ENCODE measurements around the gene GNA14. TPM values are rescaled to one million over a fixed set of nuclear protein-coding genes. Genes with fewer than 3 reads are reported as not detected.
A peak's percentile ranks its signal among the peaks of the same experiment; 100 is the strongest.
"Not testable (repeated sequence)": the region's sequence is repeated elsewhere in the genome, so short reads cannot be mapped to it uniquely, and the experiment has no call there.

GNA14 gene
- total RNA-seq, 3 donors from 2014 or later, result 0.11 TPM; not detected in 1

DNA sequence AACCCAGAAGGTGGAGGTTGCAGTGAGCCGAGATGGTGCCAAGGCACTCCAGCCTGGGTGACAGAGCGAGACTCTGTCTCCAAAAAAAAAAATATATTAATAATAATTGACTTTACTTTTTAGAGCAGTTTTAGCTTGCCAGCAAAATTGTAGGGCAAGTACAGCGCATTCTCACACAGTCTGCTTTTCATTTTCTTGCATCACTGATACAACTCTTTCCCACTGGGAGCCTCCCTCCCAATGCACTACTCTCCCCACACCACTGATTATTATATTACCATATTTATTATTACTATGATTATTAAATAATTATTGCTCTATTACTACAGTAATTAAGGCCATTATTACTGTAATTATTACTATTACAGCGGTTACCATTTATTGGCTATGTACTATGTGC lies 212.8 kb downstream of the GNA14 start:
- H3K9me3 Mint-ChIP-seq, result no peaks in the 10 kb centered on the region
- no peaks in the 10 kb centered on the region for H3K36me3 Mint-ChIP-seq (ENCODE audit: insufficient read depth)
- H3K4me3 Mint-ChIP-seq, result no peak overlapping the region
- no peak for DNase-seq
- no peak for ATAC-seq
- peaks cover 3% of the 10 kb centered on the region for H3K4me1 Mint-ChIP-seq (ENCODE audit: low read depth)
- H3K27me3 Mint-ChIP-seq (ENCODE audit: low read depth), result peaks cover 2% of the 10 kb centered on the region

GRCh38 chr9:77433675-77434445 lies 214.3 kb downstream of the GNA14 start:
- H3K9me3 Mint-ChIP-seq, result no peaks in the 10 kb centered on the region
- ATAC-seq (peak; percentile 90 to 92), DNase-seq (peak; percentile 30)
- H3K36me3 Mint-ChIP-seq (ENCODE audit: insufficient read depth), result no peaks in the 10 kb centered on the region
- H3K4me3 Mint-ChIP-seq, result no peak overlapping the region
- H3K27me3 Mint-ChIP-seq (ENCODE audit: low read depth), result peaks cover 2% of the 10 kb centered on the region
- H3K4me1 Mint-ChIP-seq (ENCODE audit: low read depth), result peaks cover 3% of the 10 kb centered on the region

- Mint-ChIP-seq H3K4me1 (ENCODE audit: low read depth) (peaks cover 3% of the 10 kb centered on the region), H3K4me3 (no peak overlapping the region), H3K27me3 (ENCODE audit: low read depth) (peaks cover 3% of the 10 kb centered on the region), H3K9me3 (no peaks in the 10 kb centered on the region), H3K36me3 (ENCODE audit: insufficient read depth) (no peaks in the 10 kb centered on the region)
- DNase-seq (no peak), ATAC-seq (no peak)
Observed at GRCh38 chr9:77432053-77432452, 216.1 kb downstream of the GNA14 start.

DNA sequence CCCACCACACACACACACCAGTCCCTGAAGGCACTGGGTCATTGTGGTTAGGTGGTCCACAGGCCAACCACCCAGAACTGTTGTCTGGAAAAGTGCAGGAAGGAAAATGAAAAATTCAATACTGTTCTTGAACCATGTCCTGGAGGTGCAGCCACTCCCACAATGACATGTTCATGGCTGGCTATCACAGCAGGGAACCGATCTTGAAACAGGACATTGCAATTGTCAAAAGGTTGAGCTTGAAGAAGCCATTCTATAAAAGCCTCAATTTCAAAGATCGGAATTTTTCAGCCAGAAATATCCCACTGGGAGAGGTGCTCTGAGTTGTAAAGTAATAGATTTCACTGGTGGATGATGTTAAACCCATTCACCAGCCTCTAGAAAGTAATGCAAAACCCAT lies 218.2 kb downstream of the GNA14 start:
- Mint-ChIP-seq H3K9me3 (no peaks in the 10 kb centered on the region), H3K4me1 (ENCODE audit: low read depth) (peaks cover 3% of the 10 kb centered on the region), H3K27me3 (ENCODE audit: low read depth) (peaks cover 2% of the 10 kb centered on the region), H3K4me3 (no peak overlapping the region), H3K36me3 (ENCODE audit: insufficient read depth) (no peaks in the 10 kb centered on the region)
- DNase-seq (no peak), ATAC-seq (no peak)

- peaks cover 4% of the 10 kb centered on the region for H3K9me3 Mint-ChIP-seq
- no peak overlapping the region for H3K4me3 Mint-ChIP-seq
- DNase-seq, result no peak
- no peak for ATAC-seq
- H3K36me3 Mint-ChIP-seq (ENCODE audit: insufficient read depth), result no peaks in the 10 kb centered on the region
- peaks cover 2% of the 10 kb centered on the region for H3K27me3 Mint-ChIP-seq (ENCODE audit: low read depth)
- no peaks in the 10 kb centered on the region for H3K4me1 Mint-ChIP-seq (ENCODE audit: low read depth)
Observed at GRCh38 chr9:77427256-77427927, 220.7 kb downstream of the GNA14 start.

- no peak for DNase-seq
- no peak for ATAC-seq
- peaks cover 2% of the 10 kb centered on the region for H3K27me3 Mint-ChIP-seq (ENCODE audit: low read depth)
- no peaks in the 10 kb centered on the region for H3K36me3 Mint-ChIP-seq (ENCODE audit: insufficient read depth)
- peaks cover 4% of the 10 kb centered on the region for H3K9me3 Mint-ChIP-seq
- H3K4me3 Mint-ChIP-seq, result no peak overlapping the region
- no peaks in the 10 kb centered on the region for H3K4me1 Mint-ChIP-seq (ENCODE audit: low read depth)
Observed at GRCh38 chr9:77426712-77427111, 221.4 kb downstream of the GNA14 start.

- H3K36me3 Mint-ChIP-seq (ENCODE audit: insufficient read depth), result peaks cover 2% of the 10 kb centered on the region
- peaks cover 4% of the 10 kb centered on the region for H3K9me3 Mint-ChIP-seq
- no peaks in the 10 kb centered on the region for H3K4me1 Mint-ChIP-seq (ENCODE audit: low read depth)
- ATAC-seq (no peak), DNase-seq (no peak)
- no peak overlapping the region for H3K4me3 Mint-ChIP-seq
- H3K27me3 Mint-ChIP-seq (ENCODE audit: low read depth), result peaks cover 2% of the 10 kb centered on the region
Observed at GRCh38 chr9:77424993-77425392, 223.1 kb downstream of the GNA14 start.

DNA sequence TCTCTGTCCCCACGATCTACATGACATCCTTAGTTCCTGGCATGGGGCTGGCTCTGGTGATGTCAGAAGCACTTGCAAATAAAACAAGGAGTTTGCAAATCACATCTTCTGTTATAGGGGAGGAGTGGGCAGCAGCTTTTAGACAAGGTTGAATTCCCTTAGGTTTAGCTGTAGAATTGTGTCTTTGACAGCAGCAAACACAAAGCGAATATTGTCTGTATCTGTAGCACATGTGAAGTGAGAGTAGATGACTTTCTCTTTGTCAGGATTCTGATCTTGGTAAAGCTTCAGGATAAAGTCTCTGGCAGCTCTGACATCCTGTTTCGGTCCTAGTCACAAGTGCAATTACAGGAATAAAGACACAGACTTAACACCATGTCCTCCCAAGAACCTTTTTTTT lies 224.3 kb downstream of the GNA14 start:
- peaks cover 2% of the 10 kb centered on the region for H3K27me3 Mint-ChIP-seq (ENCODE audit: low read depth)
- no peak overlapping the region for H3K4me3 Mint-ChIP-seq
- peaks cover 2% of the 10 kb centered on the region for H3K36me3 Mint-ChIP-seq (ENCODE audit: insufficient read depth)
- ATAC-seq (no peak), DNase-seq (no peak)
- peaks cover 4% of the 10 kb centered on the region for H3K9me3 Mint-ChIP-seq
- H3K4me1 Mint-ChIP-seq (ENCODE audit: low read depth), result no peaks in the 10 kb centered on the region

DNA sequence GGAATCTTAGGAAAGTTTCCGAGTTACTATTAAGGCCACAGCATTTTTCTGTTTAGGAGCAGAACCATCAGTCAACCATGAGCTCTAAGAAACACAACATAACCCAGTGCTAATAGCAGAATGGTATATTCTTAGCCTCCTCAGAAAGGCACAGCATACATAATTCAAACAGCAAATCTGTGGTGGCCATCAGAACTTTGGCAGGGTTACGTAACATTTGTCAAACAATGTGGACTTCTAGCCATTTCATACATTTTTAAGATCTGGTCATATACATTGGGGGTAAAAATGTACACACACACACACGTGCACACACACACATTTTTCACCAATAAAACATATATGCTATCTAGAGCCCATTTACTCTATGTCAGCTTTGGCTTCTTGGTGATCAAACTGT lies 225.2 kb downstream of the GNA14 start:
- no peaks in the 10 kb centered on the region for H3K4me1 Mint-ChIP-seq (ENCODE audit: low read depth)
- no peak for DNase-seq
- peaks cover 4% of the 10 kb centered on the region for H3K9me3 Mint-ChIP-seq
- no peak for ATAC-seq
- no peak overlapping the region for H3K4me3 Mint-ChIP-seq
- no peaks in the 10 kb centered on the region for H3K27me3 Mint-ChIP-seq (ENCODE audit: low read depth)
- peaks cover 2% of the 10 kb centered on the region for H3K36me3 Mint-ChIP-seq (ENCODE audit: insufficient read depth)

DNA sequence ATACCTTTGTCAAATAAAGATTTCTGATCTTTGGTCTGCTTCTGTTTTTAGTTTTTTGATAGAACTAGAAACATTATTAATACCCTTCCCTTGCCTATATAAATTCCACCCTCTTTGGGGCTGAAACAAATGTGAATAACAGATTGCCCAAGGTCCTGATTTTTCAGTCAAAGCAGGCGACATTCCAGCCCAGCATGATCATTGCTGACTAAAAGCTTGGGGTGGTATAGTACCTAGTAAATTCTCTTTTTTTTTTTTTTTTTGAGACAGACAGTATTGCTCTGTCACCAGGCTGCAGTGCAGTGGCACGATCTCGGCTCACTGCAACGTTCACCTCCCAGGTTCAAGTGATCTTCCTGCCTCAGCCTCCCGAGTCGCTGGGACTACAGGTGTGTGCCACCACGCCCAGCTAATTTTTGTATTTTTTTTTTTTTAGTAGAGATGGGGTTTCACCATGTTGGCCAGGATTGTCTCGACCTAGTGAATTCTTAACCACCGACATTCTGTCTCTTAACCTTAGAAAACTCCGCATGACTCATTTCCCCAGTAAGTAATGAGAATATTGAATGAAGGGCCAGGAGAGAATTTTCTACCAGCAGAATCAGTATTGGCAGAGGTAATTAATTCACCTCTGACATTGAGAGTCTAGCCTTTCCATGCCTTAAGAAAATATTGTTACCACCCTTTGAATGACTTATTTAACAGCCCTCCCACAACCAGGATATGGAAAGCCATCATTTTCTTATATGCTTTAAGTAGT lies 226.4 kb downstream of the GNA14 start:
- H3K4me1 Mint-ChIP-seq (ENCODE audit: low read depth), result no peaks in the 10 kb centered on the region

GRCh38 chr9:77420641-77421040 lies 227.5 kb downstream of the GNA14 start:
- Mint-ChIP-seq H3K4me1 (ENCODE audit: low read depth) (no peaks in the 10 kb centered on the region), H3K27me3 (ENCODE audit: low read depth) (no peaks in the 10 kb centered on the region), H3K4me3 (no peak overlapping the region), H3K9me3 (peaks cover 4% of the 10 kb centered on the region), H3K36me3 (ENCODE audit: insufficient read depth) (peaks cover 6% of the 10 kb centered on the region)
- DNase-seq (no peak), ATAC-seq (no peak)

More for the DNA sequence above, 226.4 kb downstream of the GNA14 start:
- DNase-seq (no peak), ATAC-seq (no peak)
- H3K9me3 Mint-ChIP-seq, result peaks cover 4% of the 10 kb centered on the region
- no peak overlapping the region for H3K4me3 Mint-ChIP-seq
- peaks cover 6% of the 10 kb centered on the region for H3K36me3 Mint-ChIP-seq (ENCODE audit: insufficient read depth)
- no peaks in the 10 kb centered on the region for H3K27me3 Mint-ChIP-seq (ENCODE audit: low read depth)

DNA sequence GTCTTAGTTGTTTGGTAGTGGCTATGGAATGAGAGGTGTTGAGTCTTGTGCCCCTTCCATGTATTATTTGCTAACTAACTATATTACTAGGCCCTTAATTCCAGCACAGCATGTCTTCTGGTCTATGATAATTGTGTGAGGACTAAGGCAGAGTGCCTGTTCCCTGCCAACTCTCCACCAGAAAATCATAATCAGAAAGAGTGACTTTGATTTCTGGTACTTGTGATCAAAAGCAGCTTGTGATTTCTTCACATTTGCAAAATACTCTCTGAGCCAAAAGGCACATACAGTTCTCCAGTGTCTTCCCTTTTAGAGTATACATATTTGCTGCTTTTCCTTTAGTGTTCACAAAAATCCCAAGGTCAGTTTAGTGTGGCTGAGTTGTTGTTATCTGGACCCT lies 229.9 kb downstream of the GNA14 start:
- ATAC-seq (no peak), DNase-seq (no peak)
- Mint-ChIP-seq H3K4me3 (no peak overlapping the region), H3K36me3 (ENCODE audit: insufficient read depth) (peaks cover 8% of the 10 kb centered on the region), H3K4me1 (ENCODE audit: low read depth) (no peaks in the 10 kb centered on the region), H3K9me3 (no peaks in the 10 kb centered on the region), H3K27me3 (ENCODE audit: low read depth) (no peaks in the 10 kb centered on the region)

- Mint-ChIP-seq H3K4me1 (ENCODE audit: low read depth) (no peaks in the 10 kb centered on the region), H3K9me3 (no peaks in the 10 kb centered on the region), H3K36me3 (ENCODE audit: insufficient read depth) (peaks cover 8% of the 10 kb centered on the region), H3K27me3 (ENCODE audit: low read depth) (no peaks in the 10 kb centered on the region), H3K4me3 (no peak overlapping the region)
- DNase-seq (no peak), ATAC-seq (no peak)
Observed at GRCh38 chr9:77417566-77417965, 230.6 kb downstream of the GNA14 start.

DNA sequence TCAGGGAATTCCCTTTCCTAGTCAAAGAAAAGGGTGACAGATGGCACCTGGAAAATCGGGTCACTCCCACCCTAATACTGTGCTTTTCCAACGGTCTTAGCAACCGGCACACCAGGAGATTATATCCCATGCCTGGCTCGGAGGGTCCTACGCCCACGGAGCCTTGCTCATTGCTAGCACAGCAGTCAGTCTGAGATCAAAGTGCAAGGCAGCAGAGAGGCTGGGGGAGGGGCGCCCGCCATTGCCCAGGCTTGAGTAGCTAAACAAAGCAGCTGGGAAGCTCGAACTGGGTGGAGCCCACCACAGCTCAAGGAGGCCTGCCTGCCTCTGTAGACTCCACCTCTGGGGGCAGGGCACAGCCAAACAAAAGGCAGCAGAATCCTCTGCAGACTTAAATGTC lies 239.6 kb downstream of the GNA14 start:
- not testable (repeated sequence) for DNase-seq; ATAC-seq; H3K9me3 Mint-ChIP-seq; H3K27me3 Mint-ChIP-seq (ENCODE audit: low read depth); H3K4me1 Mint-ChIP-seq (ENCODE audit: low read depth); H3K4me3 Mint-ChIP-seq
- peaks cover 30% of the 10 kb centered on the region for H3K36me3 Mint-ChIP-seq (ENCODE audit: insufficient read depth)
